Retinal pigment epithelial cell (primary cell): ENCODE measurements around the gene NUP205.

ENCODE experiments used
- DNase-seq: peaks from one replicate; pipeline ENCODE4 v3.0.0-alpha.2; 2010; ENCODE audit warnings: low read depth
- H3K4me3 ChIP-seq: 2 replicates; pipeline ENCODE4 v1.5.1; 2011; ENCODE audit warnings: mild to moderate bottlenecking, low read length, control low read depth, moderate library complexity
- CTCF ChIP-seq: conservative IDR thresholded peaks from 2 replicates; pipeline ENCODE4 v1.5.1; 2011; ENCODE audit warnings: low read depth, low read length, control low read depth, inconsistent platforms

NUP205 gene

DNA sequence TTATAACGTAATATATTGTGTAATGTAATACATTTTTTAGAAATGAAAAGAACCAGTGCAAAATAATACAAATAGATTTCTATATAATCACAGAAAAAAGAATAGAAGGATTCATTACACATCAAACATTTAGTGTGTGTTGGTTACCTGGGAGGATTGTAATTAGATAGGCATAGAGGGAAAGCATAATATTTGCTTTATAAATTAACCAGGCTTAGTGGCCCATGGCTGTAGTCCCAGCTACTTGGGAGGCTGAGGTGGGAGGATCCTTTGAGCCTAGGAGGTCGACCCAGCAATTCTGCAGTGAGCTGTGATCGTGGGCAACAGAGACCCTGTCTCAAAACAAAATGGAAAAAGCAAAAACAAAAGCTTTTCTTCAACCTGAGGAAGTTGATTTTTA, 42.9 kb upstream of the NUP205 start:
- DNase-seq, result no peak
- H3K4me3 ChIP-seq, result no peak overlapping the region
- no peak for TF ChIP-seq CTCF

- no peak overlapping the region for H3K4me3 ChIP-seq
- DNase-seq, result no peak
- no peak for TF ChIP-seq CTCF
Observed at GRCh38 chr7:135517060-135517459, 40.7 kb upstream of the NUP205 start.

DNA sequence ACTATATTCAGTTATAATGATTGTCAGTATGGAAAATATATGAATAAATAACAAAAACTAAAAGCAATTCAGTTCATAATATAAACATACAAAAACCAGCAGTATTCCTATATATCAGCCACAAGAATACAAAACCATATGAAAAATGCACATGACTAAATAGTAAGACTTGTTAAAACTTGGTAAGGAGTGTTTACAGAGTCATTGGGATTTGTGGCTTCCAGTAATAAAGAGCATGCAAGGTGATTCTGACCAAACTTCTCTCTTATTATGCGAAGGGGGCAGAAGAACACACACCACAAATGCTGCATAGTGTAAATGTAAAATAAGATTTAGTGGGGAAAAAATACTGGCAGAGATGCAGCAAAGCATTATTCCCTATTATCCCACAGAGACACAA, 39.0 kb upstream of the NUP205 start:
- no peak overlapping the region for H3K4me3 ChIP-seq
- no peak for DNase-seq
- TF ChIP-seq CTCF, result no peak

DNA sequence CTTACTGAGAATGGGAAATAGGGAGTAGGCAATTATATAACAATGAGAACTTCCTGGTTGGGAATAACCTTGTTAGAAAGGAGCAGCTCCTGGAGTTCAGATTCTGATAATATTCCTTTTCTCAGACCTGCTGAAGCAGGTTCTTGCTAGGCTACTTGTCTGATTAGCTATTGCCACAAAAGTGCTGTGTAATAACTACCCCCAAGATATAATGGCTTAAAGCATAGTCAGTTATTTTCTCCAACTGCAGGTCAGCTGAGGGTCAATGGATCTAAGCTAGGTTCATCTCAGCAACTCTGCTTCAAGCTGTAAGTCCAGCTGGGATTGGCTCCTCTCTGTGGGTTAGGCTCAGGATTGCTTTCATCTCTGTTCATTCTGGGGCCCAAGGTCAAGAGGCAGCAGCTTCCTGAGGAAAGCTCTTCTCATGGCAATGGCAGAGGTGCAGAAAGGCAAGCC, 38.5 kb upstream of the NUP205 start:
- no peak for TF ChIP-seq CTCF
- H3K4me3 ChIP-seq, result no peak overlapping the region
- DNase-seq, result no peak

- DNase-seq, result no peak
- no peak overlapping the region for H3K4me3 ChIP-seq
- no peak for TF ChIP-seq CTCF
Observed at GRCh38 chr7:135519871-135520270, 37.8 kb upstream of the NUP205 start.

- no peak for DNase-seq
Observed at GRCh38 chr7:135522509-135522908, 35.2 kb upstream of the NUP205 start.

More at GRCh38 chr7:135522509-135522908, 35.2 kb upstream of the NUP205 start:
- H3K4me3 ChIP-seq, result no peak overlapping the region
- no peak for TF ChIP-seq CTCF
